ENCODE results near the gene DCPS.

- no peak for TF ChIP-seq EZH2 (IDR thresholded peaks at IDR 0.05)
- no peak for TF ChIP-seq POLR2AphosphoS5 (IDR thresholded peaks at IDR 0.05; ENCODE audit: borderline replicate concordance, low read depth, low read length)
These were observed 25.9 kb downstream of the DCPS start for GRCh38 chr11:126329644-126330211.
